NT2/D1 (cell line): Measurements from ENCODE around the gene BTBD3.

Source experiments
- SUZ12 ChIP-seq: IDR thresholded peaks from 2 replicates; pipeline ENCODE4 v1.6.1; 2011; ENCODE audit not compliant: insufficient read length, insufficient read depth; ENCODE audit errors: extremely low read depth
- YY1 ChIP-seq: IDR thresholded peaks from 2 replicates; pipeline ENCODE4 v1.6.1; 2011; ENCODE audit not compliant: insufficient read length, insufficient read depth
- ZNF274 ChIP-seq: IDR thresholded peaks from 2 replicates; pipeline ENCODE4 v1.6.1; 2011; ENCODE audit warnings: mild to moderate bottlenecking, low read depth, low read length

- TF ChIP-seq YY1, result no peak
- no peak for TF ChIP-seq SUZ12
- no peak for TF ChIP-seq ZNF274
These were observed 23.6 kb upstream of the BTBD3 start for GRCh38 chr20:11894062-11894461.
